Stomach (tissue), 4 donors: ENCODE results near the gene BABAM2.

Experiments used
- CTCF ChIP-seq, 7 experiments: fragments of 450-650 bp in 4 of 7; fragments of 200-600 bp in 3 of 7; sonication (generic) in 3 of 7; IDR thresholded peaks; one replicate each; pipeline ENCODE4 v1.5.1; 2016 to 2019; ENCODE audit warnings: antibody characterized with exemption in 7 of 7, control low read depth in 2 of 7, mild to moderate bottlenecking in 1 of 7
- EP300 ChIP-seq: sonication (generic); formaldehyde crosslinking; IDR thresholded peaks from one replicate; pipeline ENCODE4 v1.6.1; 2017; ENCODE audit warnings: antibody characterized with exemption
- POLR2A ChIP-seq, 4 donors: fragments of 450-650 bp; IDR thresholded peaks; one replicate each; pipeline ENCODE4 v1.6.1; 2016; ENCODE audit warnings: antibody characterized with exemption in 4 of 4, control low read depth in 2 of 4, mild to moderate bottlenecking in 1 of 4, moderate library complexity in 1 of 4
- POLR2AphosphoS5 ChIP-seq, 3 donors: sonication (generic); formaldehyde crosslinking; IDR thresholded peaks; one replicate each; pipeline ENCODE4 v1.6.1; 2016; ENCODE audit warnings: antibody characterized with exemption in 3 of 3

- TF ChIP-seq CTCF (IDR thresholded peaks at IDR 0.05), result no peak
- no peak for TF ChIP-seq POLR2AphosphoS5 (IDR thresholded peaks at IDR 0.05)
- no peak for TF ChIP-seq POLR2A (IDR thresholded peaks at IDR 0.05)
- no peak for TF ChIP-seq EP300
Measured at GRCh38 chr2:28268386-28268785, 377.9 kb downstream of the BABAM2 start.
